Tibial artery (tissue), 4 donors: ENCODE results near the gene CTNNA3.
"Not testable (repeated sequence)": the region's sequence is repeated elsewhere in the genome, so short reads cannot be mapped to it uniquely, and the experiment has no call there.

Experiments
- DNase-seq, 2 donors: peaks; one replicate each; pipeline ENCODE4 v3.0.0-alpha.2; 2019
- H3K27ac ChIP-seq, 2 donors: fragments of 200-600 bp; sonication (generic) in 1 of 2; 1 replicate in 1 of 2; 2 replicates in 1 of 2; pipeline ENCODE4 v1.5.1; 2018 to 2019; ENCODE audit warnings: mild to moderate bottlenecking in 1 of 2
- H3K27me3 ChIP-seq, 2 donors: fragments of 200-600 bp; sonication (generic) in 1 of 2; one replicate each; pipeline versions ENCODE4 v1.5.1 to v1.6.0; 2016 to 2019
- H3K36me3 ChIP-seq, 3 donors: fragments of 200-600 bp; sonication (generic) in 2 of 3; one replicate each; pipeline ENCODE4 v1.5.1; 2016 to 2019; ENCODE audit warnings: mild to moderate bottlenecking in 2 of 3
- H3K4me1 ChIP-seq, 4 donors: fragments of 200-600 bp; sonication (generic) in 2 of 4; 1 replicate in 3 of 4; 2 replicates in 1 of 4; pipeline ENCODE4 v1.5.1; 2016 to 2019
- H3K4me3 ChIP-seq, 2 donors: fragments of 200-600 bp; sonication (generic) in 1 of 2; 1 replicate in 1 of 2; 2 replicates in 1 of 2; pipeline ENCODE4 v1.5.1; 2018 to 2019; ENCODE audit warnings: mild to moderate bottlenecking in 2 of 2
- H3K9me3 ChIP-seq, 3 donors: fragments of 200-600 bp; sonication (generic) in 1 of 3; one replicate each; pipeline ENCODE4 v1.5.1; 2016 to 2019
- intact Hi-C: fragments of 100-400 bp; cut with DNase I; formaldehyde crosslinking; loops from one replicate; pipeline ENCODE4 v1.15.0; 2023; ENCODE audit warnings: low total_unique reads
- TF ChIP-seq, protein P1 (sequence below), 2 experiments: fragments of 200-600 bp in 1 of 2; fragments of 450-650 bp in 1 of 2; IDR thresholded peaks; one replicate each; pipeline ENCODE4 v1.5.1; 2017 to 2019; ENCODE audit warnings: antibody characterized with exemption in 2 of 2, mild to moderate bottlenecking in 1 of 2, moderate library complexity in 1 of 2

CTNNA3 gene

DNA sequence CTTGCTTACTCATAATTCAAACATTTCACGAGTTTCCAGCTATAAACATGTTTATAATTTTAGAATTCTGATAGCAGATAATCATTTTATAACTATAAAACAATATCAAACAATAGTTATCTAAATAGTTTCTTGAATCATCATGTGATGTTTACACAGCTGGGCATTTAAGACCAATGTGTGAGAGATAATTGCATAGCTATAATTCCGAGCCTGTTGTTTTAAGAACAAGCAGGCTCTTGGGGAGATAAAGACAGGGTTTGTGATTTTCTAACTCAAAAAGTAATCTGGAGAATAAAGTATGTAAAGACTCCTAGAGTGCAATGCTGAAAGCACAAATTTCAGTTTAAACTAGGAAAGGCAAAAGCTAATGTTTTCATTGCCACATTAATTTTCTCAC lies 439.0 kb downstream of the CTNNA3 start:
- no peaks in the 10 kb centered on the region for H3K9me3 ChIP-seq
- no peak overlapping the region for H3K27ac ChIP-seq
- no peaks in the 10 kb centered on the region for H3K27me3 ChIP-seq
- TF ChIP-seq, protein P1, sequence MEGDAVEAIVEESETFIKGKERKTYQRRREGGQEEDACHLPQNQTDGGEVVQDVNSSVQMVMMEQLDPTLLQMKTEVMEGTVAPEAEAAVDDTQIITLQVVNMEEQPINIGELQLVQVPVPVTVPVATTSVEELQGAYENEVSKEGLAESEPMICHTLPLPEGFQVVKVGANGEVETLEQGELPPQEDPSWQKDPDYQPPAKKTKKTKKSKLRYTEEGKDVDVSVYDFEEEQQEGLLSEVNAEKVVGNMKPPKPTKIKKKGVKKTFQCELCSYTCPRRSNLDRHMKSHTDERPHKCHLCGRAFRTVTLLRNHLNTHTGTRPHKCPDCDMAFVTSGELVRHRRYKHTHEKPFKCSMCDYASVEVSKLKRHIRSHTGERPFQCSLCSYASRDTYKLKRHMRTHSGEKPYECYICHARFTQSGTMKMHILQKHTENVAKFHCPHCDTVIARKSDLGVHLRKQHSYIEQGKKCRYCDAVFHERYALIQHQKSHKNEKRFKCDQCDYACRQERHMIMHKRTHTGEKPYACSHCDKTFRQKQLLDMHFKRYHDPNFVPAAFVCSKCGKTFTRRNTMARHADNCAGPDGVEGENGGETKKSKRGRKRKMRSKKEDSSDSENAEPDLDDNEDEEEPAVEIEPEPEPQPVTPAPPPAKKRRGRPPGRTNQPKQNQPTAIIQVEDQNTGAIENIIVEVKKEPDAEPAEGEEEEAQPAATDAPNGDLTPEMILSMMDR (IDR thresholded peaks at IDR 0.05) = no peak
- no peaks in the 10 kb centered on the region for H3K4me1 ChIP-seq
- intact Hi-C loops = no loop called here
- no peaks in the 10 kb centered on the region for H3K36me3 ChIP-seq
- H3K4me3 ChIP-seq = no peak overlapping the region
- DNase-seq = no peak

DNA sequence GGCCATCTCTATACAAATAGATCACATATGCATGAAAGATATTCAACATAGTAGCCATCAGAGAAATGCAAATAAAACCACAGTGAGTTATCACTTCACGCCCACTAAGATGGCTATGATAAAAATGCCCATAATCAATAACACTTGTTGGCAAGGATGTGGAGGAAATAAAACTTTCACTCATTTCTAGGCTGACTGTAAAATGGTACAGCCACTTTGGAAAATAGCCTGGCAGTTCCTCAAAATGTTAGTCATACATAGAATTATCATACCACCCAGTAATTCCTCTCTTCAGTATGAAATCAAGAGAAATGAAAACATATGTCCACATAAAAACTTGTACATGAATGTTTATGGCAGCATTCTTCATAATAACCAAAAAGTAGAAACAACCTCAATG lies 445.3 kb downstream of the CTNNA3 start:
- TF ChIP-seq, protein P1 (IDR thresholded peaks at IDR 0.05) = no peak
- intact Hi-C loops = no loop called here
- Histone ChIP-seq H3K9me3 (no peaks in the 10 kb centered on the region), H3K36me3 (no peaks in the 10 kb centered on the region), H3K4me3 (no peak overlapping the region), H3K27ac (no peak overlapping the region), H3K4me1 (no peaks in the 10 kb centered on the region), H3K27me3 (no peaks in the 10 kb centered on the region)
- no peak for DNase-seq

DNA sequence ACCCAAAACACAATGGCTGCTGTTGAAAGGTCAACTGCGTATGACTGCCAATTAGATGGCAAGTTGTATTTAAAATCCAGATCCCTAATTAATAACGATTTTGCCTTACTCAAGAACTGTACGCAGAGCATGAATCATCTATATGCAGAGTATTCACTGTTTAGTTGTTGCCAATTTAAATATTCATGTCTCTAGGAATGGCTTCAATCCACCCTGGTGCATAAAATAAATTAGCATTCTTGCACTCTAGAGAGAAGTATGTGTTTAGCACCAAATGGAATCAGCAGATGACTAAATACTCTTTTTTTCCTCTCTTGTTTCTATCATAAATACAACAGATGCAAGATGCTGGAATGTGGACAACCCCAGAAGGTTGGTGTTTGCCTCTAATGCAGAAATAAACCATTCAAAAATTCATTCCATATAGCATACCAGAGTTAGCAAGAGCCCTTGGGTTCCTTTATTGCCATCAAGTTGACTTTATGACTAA lies 449.9 kb downstream of the CTNNA3 start:
- no peak for DNase-seq
- Histone ChIP-seq H3K9me3 (no peaks in the 10 kb centered on the region), H3K27ac (no peak overlapping the region), H3K4me1 (no peaks in the 10 kb centered on the region), H3K36me3 (no peaks in the 10 kb centered on the region), H3K4me3 (no peak overlapping the region), H3K27me3 (no peaks in the 10 kb centered on the region)
- TF ChIP-seq, protein P1 (IDR thresholded peaks at IDR 0.05) = no peak
- intact Hi-C loops = no loop called here

DNA sequence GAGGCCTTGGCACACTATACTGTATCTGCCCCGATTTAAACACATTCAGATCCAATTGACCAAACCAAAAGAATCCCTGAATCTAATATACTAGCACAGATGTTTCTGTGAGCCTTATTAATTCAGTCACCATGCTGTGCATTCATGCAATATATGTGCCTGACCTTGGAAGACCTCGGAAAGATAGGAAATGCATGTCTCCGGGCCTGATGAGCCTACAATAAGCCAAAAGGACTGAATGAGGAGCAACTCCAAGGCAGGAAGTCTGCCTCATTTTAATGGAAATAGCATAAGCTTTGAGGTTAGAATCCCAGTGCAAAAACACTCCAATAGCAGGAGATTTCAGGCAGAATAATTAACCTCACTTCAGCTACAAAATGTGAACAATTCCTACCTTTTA lies 453.5 kb downstream of the CTNNA3 start:
- Histone ChIP-seq H3K9me3 (no peaks in the 10 kb centered on the region), H3K4me1 (no peaks in the 10 kb centered on the region), H3K4me3 (no peak overlapping the region), H3K27me3 (no peaks in the 10 kb centered on the region), H3K27ac (no peak overlapping the region), H3K36me3 (no peaks in the 10 kb centered on the region)
- TF ChIP-seq, protein P1 (IDR thresholded peaks at IDR 0.05) = no peak
- DNase-seq = no peak
- intact Hi-C loops = no loop called here

DNA sequence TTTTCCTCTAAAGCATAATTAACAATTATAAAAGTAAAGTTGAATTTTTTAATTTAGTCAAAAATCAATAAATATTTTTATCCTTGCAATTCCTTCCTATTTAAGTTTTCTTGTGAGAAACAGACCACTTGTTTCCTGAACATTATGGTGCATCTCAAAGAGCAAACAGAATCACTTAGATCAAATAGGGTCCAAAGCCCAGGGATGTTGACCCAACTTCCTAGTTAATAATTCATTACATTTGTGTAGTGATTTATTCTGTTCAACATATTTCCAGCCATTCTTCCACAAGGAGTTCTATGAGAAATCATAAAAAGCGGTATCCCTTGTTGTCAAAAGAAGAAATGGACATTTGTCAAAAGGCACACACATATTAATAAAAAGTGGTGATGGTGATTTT lies 454.5 kb downstream of the CTNNA3 start:
- H3K27ac ChIP-seq = no peak overlapping the region
- H3K27me3 ChIP-seq = no peaks in the 10 kb centered on the region
- DNase-seq = no peak
- intact Hi-C loops = no loop called here
- H3K4me1 ChIP-seq = no peaks in the 10 kb centered on the region
- no peaks in the 10 kb centered on the region for H3K9me3 ChIP-seq
- H3K36me3 ChIP-seq = no peaks in the 10 kb centered on the region
- H3K4me3 ChIP-seq = no peak overlapping the region
- TF ChIP-seq, protein P1 (IDR thresholded peaks at IDR 0.05) = no peak

DNA sequence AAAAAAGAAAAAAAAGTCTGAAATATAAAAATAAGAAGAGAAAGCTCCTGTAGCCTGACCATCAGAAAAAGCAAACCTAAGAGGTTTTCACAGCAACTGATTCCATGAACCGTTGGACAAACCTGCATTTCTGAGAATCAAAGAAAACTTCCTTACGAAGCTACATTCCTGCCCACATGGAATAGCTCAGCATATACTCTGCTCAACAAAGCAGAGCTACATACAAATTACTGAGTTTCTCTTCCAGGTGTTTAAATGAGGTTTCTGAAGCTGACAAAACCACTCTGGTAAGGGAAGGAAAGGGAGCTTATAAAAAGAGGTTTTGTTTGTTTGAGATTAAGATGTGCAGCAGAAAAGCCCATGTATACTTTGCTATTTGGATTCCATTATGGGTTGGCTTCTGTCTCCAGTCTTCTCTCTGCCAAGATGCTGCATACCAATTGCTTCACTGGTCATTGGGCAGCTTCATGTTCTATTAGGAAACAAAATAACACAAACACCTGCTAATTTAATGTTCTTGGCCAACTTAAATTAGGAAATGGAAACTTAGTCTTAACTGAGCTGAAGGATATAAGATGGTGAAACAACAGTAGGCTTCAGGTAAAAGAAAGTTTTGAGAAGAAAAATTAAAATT lies 456.0 kb downstream of the CTNNA3 start:
- H3K4me3 ChIP-seq = no peak overlapping the region
- no peaks in the 10 kb centered on the region for H3K27me3 ChIP-seq
- intact Hi-C loops = no loop called here
- no peaks in the 10 kb centered on the region for H3K9me3 ChIP-seq
- DNase-seq = no peak
- TF ChIP-seq, protein P1 (IDR thresholded peaks at IDR 0.05) = no peak
- no peaks in the 10 kb centered on the region for H3K36me3 ChIP-seq
- no peaks in the 10 kb centered on the region for H3K4me1 ChIP-seq
- no peak overlapping the region for H3K27ac ChIP-seq

DNA sequence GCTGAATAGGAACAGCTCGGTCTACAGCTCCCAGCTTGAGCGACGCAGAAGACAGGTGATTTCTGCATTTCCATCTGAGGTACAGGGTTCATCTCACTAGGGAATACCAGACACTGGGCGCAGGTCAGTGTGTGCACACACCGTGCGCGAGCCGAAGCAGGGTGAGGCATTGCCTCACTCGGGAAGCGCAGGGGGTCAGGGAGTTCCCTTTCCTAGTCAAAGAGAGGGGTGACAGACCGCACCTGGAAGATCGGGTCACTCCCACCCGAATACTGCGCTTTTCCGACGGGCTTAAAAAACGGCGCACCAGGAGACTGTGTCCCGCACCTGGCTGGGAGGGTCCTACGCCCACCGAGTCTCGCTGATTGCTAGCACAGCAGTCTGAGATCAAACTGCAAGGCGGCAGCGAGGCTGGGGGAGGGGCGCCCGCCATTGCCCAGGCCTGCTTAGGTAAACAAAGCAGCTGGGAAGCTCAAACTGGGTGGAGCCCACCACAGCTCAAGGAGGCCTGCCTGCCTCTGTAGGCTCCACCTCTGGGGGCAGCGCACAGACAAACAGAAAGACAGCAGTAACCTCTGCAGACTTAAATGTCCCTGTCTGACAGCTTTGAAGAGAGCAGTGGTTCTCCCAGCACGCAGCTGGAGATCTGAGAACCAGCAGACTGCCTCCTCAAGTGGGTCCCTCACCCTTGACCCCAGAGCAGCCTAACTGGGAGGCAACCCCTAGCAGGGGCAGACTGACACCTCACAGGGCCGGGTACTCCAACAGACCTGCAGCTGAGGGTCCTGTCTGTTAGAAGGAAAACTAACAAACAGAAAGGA lies 465.1 kb downstream of the CTNNA3 start:
- intact Hi-C loops, H3K4me1 ChIP-seq, H3K4me3 ChIP-seq, H3K27me3 ChIP-seq, H3K27ac ChIP-seq, DNase-seq, H3K36me3 ChIP-seq, H3K9me3 ChIP-seq: not testable (repeated sequence)
